Endothelial cell of umbilical vein (primary cell): ENCODE results near the gene MRGPRE.

Experiments used
- EZH2 ChIP-seq: IDR thresholded peaks from 2 replicates; pipeline ENCODE4 v1.6.1; 2012; ENCODE audit warnings: borderline replicate concordance, low read depth, mild to moderate bottlenecking, moderate library complexity, low read length, inconsistent platforms; ENCODE audit not compliant: severe bottlenecking
- MYC ChIP-seq: IDR thresholded peaks from one replicate; pipeline ENCODE4 v1.6.1; 2011; ENCODE audit warnings: mild to moderate bottlenecking, low read depth, low read length
- POLR2A ChIP-seq: IDR thresholded peaks from 2 replicates; pipeline ENCODE4 v1.6.1; 2012; ENCODE audit warnings: low read depth, mild to moderate bottlenecking, control low read depth, low read length
- POLR2AphosphoS5 ChIP-seq: IDR thresholded peaks from 2 replicates; pipeline ENCODE4 v1.6.1; 2012; ENCODE audit warnings: low read depth, mild to moderate bottlenecking, control low read depth, low read length, moderate library complexity; ENCODE audit not compliant: insufficient read depth
- TF ChIP-seq, protein P1 (sequence below), 2 donors: IDR thresholded peaks; 1 replicate in 1 of 2; 2 replicates in 1 of 2; pipeline ENCODE4 v1.5.1; 2011; ENCODE audit warnings: low read length in 2 of 2, mild to moderate bottlenecking in 2 of 2, moderate library complexity in 2 of 2, control low read depth in 1 of 2, inconsistent platforms in 1 of 2, low read depth in 1 of 2; ENCODE audit not compliant: insufficient read depth in 1 of 2; ENCODE audit errors: extremely low read depth in 1 of 2
- TF ChIP-seq, protein P2 (sequence below): IDR thresholded peaks from 2 replicates; pipeline ENCODE4 v1.6.1; 2011; ENCODE audit not compliant: insufficient read depth, insufficient read length

DNA sequence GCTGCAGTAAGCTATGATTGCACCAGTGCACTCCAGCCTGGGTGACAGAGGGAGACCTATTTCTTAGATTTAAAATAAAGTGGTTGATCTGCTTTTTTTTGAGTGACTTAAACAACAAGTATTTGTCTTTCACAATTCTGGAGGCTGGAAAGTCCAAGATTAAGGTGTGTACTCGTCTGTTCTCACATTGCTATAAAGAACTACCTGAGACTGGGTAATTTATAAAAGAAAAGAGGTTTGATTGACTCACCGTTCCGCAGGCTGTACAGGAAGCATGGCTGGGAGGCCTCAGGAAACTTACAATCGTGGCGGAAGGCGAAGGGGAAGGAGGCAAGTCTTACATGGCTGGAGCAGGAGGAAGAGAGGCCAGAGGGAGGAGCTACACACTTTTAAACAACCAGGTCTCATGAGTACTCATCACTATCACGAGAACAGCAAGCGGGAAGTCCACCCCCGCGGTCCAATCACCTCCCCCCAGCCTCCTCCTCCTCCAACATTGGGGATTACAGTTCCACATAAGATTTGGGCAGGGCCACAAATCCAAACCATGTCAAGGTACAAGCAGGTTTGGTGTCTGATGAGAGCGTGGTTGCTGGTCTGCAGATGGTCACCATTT lies 47.4 kb downstream of the MRGPRE start:
- no peak for TF ChIP-seq POLR2A
- no peak for TF ChIP-seq POLR2AphosphoS5
- TF ChIP-seq, protein P1, sequence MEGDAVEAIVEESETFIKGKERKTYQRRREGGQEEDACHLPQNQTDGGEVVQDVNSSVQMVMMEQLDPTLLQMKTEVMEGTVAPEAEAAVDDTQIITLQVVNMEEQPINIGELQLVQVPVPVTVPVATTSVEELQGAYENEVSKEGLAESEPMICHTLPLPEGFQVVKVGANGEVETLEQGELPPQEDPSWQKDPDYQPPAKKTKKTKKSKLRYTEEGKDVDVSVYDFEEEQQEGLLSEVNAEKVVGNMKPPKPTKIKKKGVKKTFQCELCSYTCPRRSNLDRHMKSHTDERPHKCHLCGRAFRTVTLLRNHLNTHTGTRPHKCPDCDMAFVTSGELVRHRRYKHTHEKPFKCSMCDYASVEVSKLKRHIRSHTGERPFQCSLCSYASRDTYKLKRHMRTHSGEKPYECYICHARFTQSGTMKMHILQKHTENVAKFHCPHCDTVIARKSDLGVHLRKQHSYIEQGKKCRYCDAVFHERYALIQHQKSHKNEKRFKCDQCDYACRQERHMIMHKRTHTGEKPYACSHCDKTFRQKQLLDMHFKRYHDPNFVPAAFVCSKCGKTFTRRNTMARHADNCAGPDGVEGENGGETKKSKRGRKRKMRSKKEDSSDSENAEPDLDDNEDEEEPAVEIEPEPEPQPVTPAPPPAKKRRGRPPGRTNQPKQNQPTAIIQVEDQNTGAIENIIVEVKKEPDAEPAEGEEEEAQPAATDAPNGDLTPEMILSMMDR (IDR thresholded peaks at IDR 0.05; ENCODE audit: extremely low read depth in 1 of 2, insufficient read depth in 1 of 2, low read depth in 1 of 2, low read length in 2 of 2) = no peak
- TF ChIP-seq, protein P2, sequence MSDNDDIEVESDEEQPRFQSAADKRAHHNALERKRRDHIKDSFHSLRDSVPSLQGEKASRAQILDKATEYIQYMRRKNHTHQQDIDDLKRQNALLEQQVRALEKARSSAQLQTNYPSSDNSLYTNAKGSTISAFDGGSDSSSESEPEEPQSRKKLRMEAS = no peak
- no peak for TF ChIP-seq EZH2
- TF ChIP-seq MYC = no peak
